A549 (cell line): ENCODE measurements around the gene DNAH17. TPM values are rescaled to one million over a fixed set of nuclear protein-coding genes. Genes with fewer than 3 reads are reported as not detected.

Source experiments
- ATAC-seq, 2 experiments: fragments of 200-7000 bp in 1 of 2; fragments of >200 bp in 1 of 2; cut with Nextera tagmentation in 1 of 2; cut with Tn5 transposase in 1 of 2; 3 replicates each; pipeline versions ENCODE4 v1.8.0 to v1.9.1; 2018 to 2020; ENCODE audit warnings: mild to moderate bottlenecking in 1 of 2, moderate library complexity in 1 of 2
- CTCF ChIA-PET: fragments of 300-600 bp; sonication (Branson Sonifier 250); formaldehyde crosslinking; extraction: SDS; loops from one replicate; lab custom pipeline; 2021; ENCODE audit warnings: antibody characterized with exemption, inconsistent platforms; lab: Yijun Ruan, JAX
- POLR2A ChIA-PET: fragments of 350-600 bp; formaldehyde crosslinking; extraction: SDS; loops from one replicate; lab custom pipeline; 2021; ENCODE audit warnings: antibody characterized with exemption, inconsistent platforms; lab: Yijun Ruan, JAX
- DNase-seq, 2 experiments: peaks; one replicate each; pipeline versions ENCODE4 v3.0.0 to v3.0.0-alpha.2; 2011 to 2016; ENCODE audit warnings: low read depth in 1 of 2, low spot score in 1 of 2
- FAIRE-seq: peaks from 2 replicates; lab custom pipeline; 2011; peaks lifted over from hg19 to GRCh38; lab: Jason Lieb, UNC
- H3K27ac ChIP-seq, 2 experiments: fragments of >200 bp; sonication (Bioruptor Twin); formaldehyde crosslinking; 3 replicates each; pipeline ENCODE4 v1.5.1; 2016 to 2017
- H3K4me1 ChIP-seq: fragments of >200 bp; sonication (Bioruptor Twin); formaldehyde crosslinking; 3 replicates; pipeline ENCODE4 v1.6.1; 2016
- H3K4me2 ChIP-seq: fragments of >200 bp; sonication (Bioruptor Twin); formaldehyde crosslinking; 3 replicates; pipeline ENCODE4 v1.6.1; 2016
- H3K4me3 ChIP-seq: fragments of >200 bp; sonication (Bioruptor Twin); formaldehyde crosslinking; 3 replicates; pipeline ENCODE4 v1.5.1; 2016
- H3K9me3 ChIP-seq: fragments of >200 bp; sonication (Bioruptor Twin); formaldehyde crosslinking; 3 replicates; pipeline ENCODE4 v1.6.1; 2016
- BHLHE40 ChIP-seq: IDR thresholded peaks from 2 replicates; pipeline ENCODE4 v1.6.1; 2012; ENCODE audit warnings: low read depth, low read length, inconsistent platforms
- CBX2 ChIP-seq: fragments of 200-600 bp; sonication (generic); IDR thresholded peaks from 2 replicates; pipeline ENCODE4 v1.6.1; 2016; ENCODE audit warnings: low read depth, mild to moderate bottlenecking, borderline replicate concordance
- CEBPB ChIP-seq, 2 experiments: fragments of >200 bp in 1 of 2; sonication (Bioruptor Twin) in 1 of 2; formaldehyde crosslinking in 1 of 2; IDR thresholded peaks; 2 replicates each; pipeline ENCODE4 v1.6.1; 2012 to 2016
- EHMT2 ChIP-seq: fragments of 200-600 bp; sonication (generic); IDR thresholded peaks from 2 replicates; pipeline ENCODE4 v1.6.1; 2016; ENCODE audit warnings: antibody characterized with exemption, low read depth, mild to moderate bottlenecking, moderate library complexity
- ELK1 ChIP-seq: fragments of 150-350 bp; IDR thresholded peaks from 2 replicates; pipeline ENCODE4 v1.6.1; 2014; ENCODE audit warnings: low read depth, mild to moderate bottlenecking, low read length
- EP300 ChIP-seq, 2 experiments: fragments of >200 bp; sonication (Bioruptor Twin); formaldehyde crosslinking; IDR thresholded peaks; 2 replicates in 1 of 2; 3 replicates in 1 of 2; pipeline ENCODE4 v1.6.1; 2016 to 2017
- ESRRA ChIP-seq: fragments of 150-350 bp; IDR thresholded peaks from 2 replicates; pipeline ENCODE4 v1.6.1; 2014; ENCODE audit warnings: mild to moderate bottlenecking, low read length, borderline replicate concordance
- FOSB ChIP-seq: fragments of 250-450 bp; sonication (Bioruptor Pico); IDR thresholded peaks from 2 replicates; pipeline ENCODE4 v1.5.0; 2020; ENCODE audit warnings: mild to moderate bottlenecking, moderate library complexity
- FOSL2 ChIP-seq, 2 experiments: fragments of 450-650 bp in 1 of 2; fragments of >200 bp in 1 of 2; sonication (Bioruptor Twin) in 1 of 2; formaldehyde crosslinking; IDR thresholded peaks; 2 replicates each; pipeline versions ENCODE4 v1.5.0 to v1.6.1; 2016 to 2020; ENCODE audit warnings: mild to moderate bottlenecking in 1 of 2, moderate library complexity in 1 of 2
- HES2 ChIP-seq: fragments of >200 bp; sonication (Bioruptor Twin); formaldehyde crosslinking; IDR thresholded peaks from 2 replicates; pipeline ENCODE4 v1.6.1; 2016
- HEYL ChIP-seq: fragments of 250-450 bp; sonication (Bioruptor Pico); IDR thresholded peaks from 2 replicates; pipeline ENCODE4 v1.8.0; 2021; ENCODE audit warnings: mild to moderate bottlenecking, moderate library complexity
- HOXB13 ChIP-seq: fragments of 250-450 bp; sonication (Bioruptor Pico); IDR thresholded peaks from 2 replicates; pipeline ENCODE4 v1.5.0; 2020; ENCODE audit warnings: low read depth, mild to moderate bottlenecking, moderate library complexity
- HOXB5 ChIP-seq: fragments of 250-450 bp; sonication (Bioruptor Pico); IDR thresholded peaks from 2 replicates; pipeline ENCODE4 v1.5.0; 2020; ENCODE audit warnings: mild to moderate bottlenecking, moderate library complexity
- KDM5A ChIP-seq: fragments of 200-600 bp; sonication (generic); IDR thresholded peaks from 2 replicates; pipeline ENCODE4 v1.6.1; 2016; ENCODE audit warnings: antibody characterized with exemption, mild to moderate bottlenecking
- MAFK ChIP-seq: fragments of 450-650 bp; IDR thresholded peaks from 2 replicates; pipeline ENCODE4 v1.6.1; 2014; ENCODE audit not compliant: partially characterized antibody
- NFE2L2 ChIP-seq: fragments of 150-350 bp; conservative IDR thresholded peaks from 2 replicates; pipeline ENCODE4 v1.6.1; 2014; ENCODE audit warnings: low read length
- NPAS2 ChIP-seq: fragments of 250-450 bp; sonication (Bioruptor Pico); IDR thresholded peaks from 2 replicates; pipeline ENCODE4 v1.8.0; 2022; ENCODE audit warnings: mild to moderate bottlenecking, moderate library complexity, borderline replicate concordance
- NR3C1 ChIP-seq: fragments of >200 bp; sonication (Bioruptor Twin); formaldehyde crosslinking; IDR thresholded peaks from 3 replicates; pipeline ENCODE4 v1.6.1; 2017
- POLR2A ChIP-seq: IDR thresholded peaks from 2 replicates; pipeline ENCODE4 v1.6.1; 2012; ENCODE audit warnings: mild to moderate bottlenecking, low read length
- RAD21 ChIP-seq, 2 experiments: fragments of >200 bp in 1 of 2; sonication (Bioruptor Twin) in 1 of 2; formaldehyde crosslinking in 1 of 2; IDR thresholded peaks in 1 of 2; conservative IDR thresholded peaks in 1 of 2; 2 replicates in 1 of 2; 3 replicates in 1 of 2; pipeline ENCODE4 v1.6.1; 2012 to 2018; ENCODE audit warnings: inconsistent platforms in 1 of 2
- RCOR1 ChIP-seq: fragments of 150-350 bp; IDR thresholded peaks from 2 replicates; pipeline ENCODE4 v1.6.1; 2014; ENCODE audit warnings: antibody characterized with exemption, low read length, low read depth
- RFX5 ChIP-seq: fragments of 450-650 bp; IDR thresholded peaks from 2 replicates; pipeline ENCODE4 v1.7.1; 2014; ENCODE audit warnings: antibody characterized with exemption, mild to moderate bottlenecking, moderate library complexity
- RNF2 ChIP-seq: fragments of 200-600 bp; sonication (generic); IDR thresholded peaks from 2 replicates; pipeline ENCODE4 v1.6.1; 2016; ENCODE audit warnings: low read depth, mild to moderate bottlenecking, antibody characterized with exemption, moderate library complexity, borderline replicate concordance
- TFCP2L1 ChIP-seq: fragments of 250-450 bp; sonication (Bioruptor Pico); IDR thresholded peaks from 2 replicates; pipeline ENCODE4 v1.5.0; 2021; ENCODE audit warnings: mild to moderate bottlenecking
- TP53 ChIP-seq: fragments of 250-450 bp; sonication (Bioruptor Pico); IDR thresholded peaks from 2 replicates; pipeline ENCODE4 v1.5.0; 2021; ENCODE audit warnings: mild to moderate bottlenecking, moderate library complexity
- ZC3H11A ChIP-seq: fragments of 450-650 bp; IDR thresholded peaks from 2 replicates; pipeline ENCODE4 v1.6.1; 2014; ENCODE audit warnings: antibody characterized with exemption, mild to moderate bottlenecking
- ZFP36 ChIP-seq: fragments of 450-650 bp; IDR thresholded peaks from 2 replicates; pipeline ENCODE4 v1.6.1; 2014; ENCODE audit warnings: borderline replicate concordance; ENCODE audit not compliant: partially characterized antibody
- ZSCAN20 ChIP-seq: fragments of 250-450 bp; sonication (Bioruptor Pico); IDR thresholded peaks from 2 replicates; pipeline ENCODE4 v1.8.0; 2022; ENCODE audit warnings: mild to moderate bottlenecking, moderate library complexity
- WGBS: methylation state at CpG from one replicate; pipeline ENCODE4 v1.1.6; 2017; ENCODE audit errors: missing lambda C conversion rate; 5-methylcytosine and 5-hydroxymethylcytosine counted together
- polyA plus RNA-seq, 4 experiments: library from polyadenylated mRNA; depleted of rRNA in 3 of 4; stranded (reverse); fragments of >200 nt; fragmentation: RNase III in 1 of 4; extraction: RNeasy Plus Mini Kit Qiagen cat#74134 plus additional on column Dnase treatment in 1 of 4; gene quantifications; 2 replicates in 3 of 4; 3 replicates in 1 of 4; pipeline ENCODE4 v1.2.3, GENCODE V29; 2011 to 2017
- TF ChIP-seq, protein P1 (sequence below): fragments of 250-450 bp; sonication (Bioruptor Pico); IDR thresholded peaks from 2 replicates; pipeline ENCODE4 v1.5.0; 2020; ENCODE audit warnings: low read depth, mild to moderate bottlenecking, moderate library complexity
- TF ChIP-seq, protein P2 (sequence below): IDR thresholded peaks from 2 replicates; pipeline ENCODE4 v1.6.1; 2012; ENCODE audit warnings: low read depth, borderline replicate concordance

Gene DNAH17
- polyA plus RNA-seq, 2 of the 4 experiments (the other 2 are of a cell fraction), result 0.21 to 0.26 TPM

DNA sequence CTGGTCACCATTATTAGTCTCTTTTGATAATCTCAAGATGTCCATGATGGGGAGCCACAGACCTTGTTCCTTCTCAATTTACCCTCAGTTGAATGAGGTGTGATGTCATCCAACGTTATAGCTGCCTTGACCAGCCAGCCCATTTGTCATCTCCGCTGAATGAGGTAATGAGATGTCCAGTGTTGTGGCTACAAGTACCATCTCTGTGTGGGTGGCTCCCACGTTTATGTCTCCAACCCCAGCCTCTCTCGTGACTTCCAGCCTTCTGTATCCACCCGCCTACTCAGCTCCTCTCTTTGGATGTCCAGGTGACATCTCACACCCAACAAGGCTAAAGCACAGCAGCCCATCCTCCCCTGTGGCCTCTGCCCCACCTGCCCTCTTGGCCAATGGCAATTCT lies 18.2 kb downstream of the DNAH17 start:
- Histone ChIP-seq H3K9me3 (no peaks in the 10 kb centered on the region), H3K27ac (peak overlapping the region in 1 of 2 experiments; percentile 25; a peak in 2 of 6 replicates), H3K4me2 (no peak overlapping the region), H3K4me3 (no peak overlapping the region), H3K4me1 (peaks cover 10% of the 10 kb centered on the region; the same call in 2 of the 3 replicates)
- no peak for FAIRE-seq
- POLR2A ChIA-PET, result no interaction called here
- no peak for DNase-seq
- 86% methylated on average over 5 of the region's 5 CpGs for WGBS
- TF ChIP-seq FOSB (no peak), BHLHE40 (no peak), CEBPB (IDR thresholded peaks at IDR 0.05) (no peak), ZC3H11A (no peak), RCOR1 (no peak), HES2 (no peak), TFCP2L1 (CRISPR knock-in tag) (no peak), HOXB5 (CRISPR knock-in tag) (no peak), ELK1 (no peak), RAD21 (conservative IDR thresholded peaks at IDR 0.05 in 1 of 2, IDR thresholded peaks at IDR 0.05 in 1 of 2) (no peak), ZSCAN20 (no peak), RFX5 (no peak), HOXB13 (CRISPR knock-in tag) (no peak), EHMT2 (no peak), KDM5A (no peak), HEYL (CRISPR knock-in tag) (no peak), MAFK (no peak)
- TF ChIP-seq, protein P1, sequence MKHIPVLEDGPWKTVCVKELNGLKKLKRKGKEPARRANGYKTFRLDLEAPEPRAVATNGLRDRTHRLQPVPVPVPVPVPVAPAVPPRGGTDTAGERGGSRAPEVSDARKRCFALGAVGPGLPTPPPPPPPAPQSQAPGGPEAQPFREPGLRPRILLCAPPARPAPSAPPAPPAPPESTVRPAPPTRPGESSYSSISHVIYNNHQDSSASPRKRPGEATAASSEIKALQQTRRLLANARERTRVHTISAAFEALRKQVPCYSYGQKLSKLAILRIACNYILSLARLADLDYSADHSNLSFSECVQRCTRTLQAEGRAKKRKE (CRISPR knock-in tag), result no peak
- TF ChIP-seq, protein P2, sequence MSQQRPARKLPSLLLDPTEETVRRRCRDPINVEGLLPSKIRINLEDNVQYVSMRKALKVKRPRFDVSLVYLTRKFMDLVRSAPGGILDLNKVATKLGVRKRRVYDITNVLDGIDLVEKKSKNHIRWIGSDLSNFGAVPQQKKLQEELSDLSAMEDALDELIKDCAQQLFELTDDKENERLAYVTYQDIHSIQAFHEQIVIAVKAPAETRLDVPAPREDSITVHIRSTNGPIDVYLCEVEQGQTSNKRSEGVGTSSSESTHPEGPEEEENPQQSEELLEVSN, result no peak
- TF ChIP-seq, all 56 proteins: peak for 0
- no peak; a peak in 1 of 6 replicates for ATAC-seq
- CTCF ChIA-PET, result interaction anchor here (1.3 to 1.9 kb wide), 3 partner anchors 10 to 149 kb away, joined by 4 to 8 read pairs (median 5); no protein-coding TSS in a partner anchor

DNA sequence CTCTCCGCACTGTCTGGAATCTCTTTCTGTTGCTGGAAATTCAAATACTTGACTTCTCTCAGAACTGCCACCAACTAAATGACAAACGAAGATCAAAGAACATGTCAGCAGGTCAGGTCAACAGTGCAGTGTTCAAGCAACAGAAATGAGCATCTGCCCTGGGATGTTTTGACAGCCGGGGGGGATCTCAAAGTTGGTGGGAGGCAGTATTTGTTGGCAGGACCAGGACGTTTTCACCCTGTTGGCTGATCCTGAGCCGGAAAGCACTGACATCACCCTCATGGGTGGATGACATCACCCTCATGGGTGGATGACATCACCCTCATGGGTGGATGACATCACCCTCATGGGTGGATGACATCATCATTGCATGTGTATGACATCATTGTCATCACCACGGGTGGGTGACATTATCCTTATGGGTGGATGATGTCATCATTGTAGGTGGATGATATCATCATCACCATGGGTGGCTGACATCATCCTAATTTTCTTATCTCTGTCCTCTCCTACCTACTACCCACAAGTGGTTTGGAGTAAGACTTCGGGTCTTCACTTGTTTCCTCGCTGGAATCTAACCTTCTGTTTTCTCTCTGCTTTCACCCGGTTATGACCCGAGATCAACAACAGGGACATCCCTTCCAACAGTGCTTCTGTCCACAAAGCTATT lies 18.9 kb downstream of the DNAH17 start:
- H3K4me3 ChIP-seq, result no peak overlapping the region
- H3K4me1 ChIP-seq, result peaks cover 10% of the 10 kb centered on the region; the same call in 2 of the 3 replicates
- no peak overlapping the region for H3K4me2 ChIP-seq
- DNase-seq, result peak; percentile 53 to 71
- H3K9me3 ChIP-seq, result no peaks in the 10 kb centered on the region
- FAIRE-seq, result no peak
- H3K27ac ChIP-seq, result peak overlapping the region in 1 of 2 experiments; percentile 25; a peak in 2 of 6 replicates
- CTCF ChIA-PET, result interaction anchor here (0.8 to 1.9 kb wide), 4 partner anchors 10 to 151 kb away, joined by 3 to 6 read pairs (median 4); no protein-coding TSS in a partner anchor
- peak; percentile 19 to 72 for ATAC-seq
- POLR2A ChIA-PET, result no interaction called here
- 75% methylated on average over 10 of the region's 10 CpGs for whole genome bisulfite sequencing
- TF ChIP-seq ZC3H11A (no peak), EP300 (IDR thresholded peaks at IDR 0.05) (no peak), NPAS2 (CRISPR knock-in tag) (no peak), FOSL2 (IDR thresholded peaks at IDR 0.05) (no peak), FOSL2 (CRISPR knock-in tag; IDR thresholded peaks at IDR 0.05) (peak; percentile 99), CBX2 (no peak), TFCP2L1 (CRISPR knock-in tag) (no peak), NR3C1 (no peak), POLR2A (no peak), ESRRA (peak; percentile 43; the same call in 1 of the 2 replicates), FOSB (no peak), RNF2 (no peak), ZFP36 (no peak), CEBPB (IDR thresholded peaks at IDR 0.05) (no peak), NFE2L2 (no peak; the same call in 1 of the 2 replicates), RAD21 (conservative IDR thresholded peaks at IDR 0.05 in 1 of 2, IDR thresholded peaks at IDR 0.05 in 1 of 2) (no peak), MAFK (no peak), TP53 (CRISPR knock-in tag) (no peak)
- TF ChIP-seq, protein P2, result no peak
